T-cell (primary cell): ENCODE results near the gene BCL2. TPM values are rescaled to one million over a fixed set of nuclear protein-coding genes. Genes with fewer than 3 reads are reported as not detected.

ENCODE experiments used
- ATAC-seq, 4 experiments: fragments of 200-7000 bp in 3 of 4; fragments of 150-1000 bp in 1 of 4; cut with Tn5 transposase; replicated peaks in 1 of 4; 1 replicate in 3 of 4; 2 replicates in 1 of 4; pipeline ENCODE4 v1.10.0; 2021; ENCODE audit warnings: moderate library complexity in 3 of 4, mild to moderate bottlenecking in 2 of 4, moderate number of reproducible peaks in 1 of 4
- CTCF ChIA-PET, 2 donors: fragments of 300-600 bp; sonication (Branson Sonifier 250); formaldehyde crosslinking; loops; one replicate each; lab custom pipeline; 2022; ENCODE audit warnings: antibody characterized with exemption in 2 of 2; lab: Charles Lee
- POLR2A ChIA-PET, 2 donors: fragments of 300-600 bp; sonication (Branson Sonifier 250); formaldehyde crosslinking; loops; one replicate each; lab custom pipeline; 2022; ENCODE audit warnings: antibody characterized with exemption in 2 of 2; lab: Charles Lee
- DNase-seq, 35 experiments: peaks; one replicate each; pipeline versions ENCODE4 v3.0.0 to v3.0.0-alpha.2; 2013 to 2023
- H3K27ac ChIP-seq: one replicate; pipeline ENCODE4 v1.5.1; 2013; ENCODE audit warnings: low read length
- H3K27me3 ChIP-seq, 2 experiments: replicated peaks in 1 of 2; 1 replicate in 1 of 2; 2 replicates in 1 of 2; pipeline versions ENCODE4 v1.6.1 to v1.7.0; 2013; ENCODE audit warnings: low read length in 1 of 2, mixed read lengths in 1 of 2; ENCODE audit not compliant: control insufficient read depth in 2 of 2, insufficient read depth in 2 of 2; ENCODE audit errors: extremely low read depth in 1 of 2
- H3K36me3 ChIP-seq, 2 donors: 1 replicate in 1 of 2; 2 replicates in 1 of 2; pipeline versions ENCODE4 v1.6.1 to v1.7.0; 2013; ENCODE audit warnings: low read length in 1 of 2; ENCODE audit not compliant: control insufficient read depth in 2 of 2, insufficient read depth in 1 of 2; ENCODE audit errors: extremely low read depth in 1 of 2
- H3K4me1 ChIP-seq, 2 experiments: 1 replicate in 1 of 2; 2 replicates in 1 of 2; pipeline versions ENCODE4 v1.6.1 to v1.7.0; 2013; ENCODE audit warnings: low read length in 2 of 2, mixed read lengths in 1 of 2; ENCODE audit not compliant: insufficient read depth in 2 of 2, control insufficient read depth in 1 of 2; ENCODE audit errors: extremely low read depth in 1 of 2
- H3K4me3 ChIP-seq, 2 donors: 1 replicate in 1 of 2; 2 replicates in 1 of 2; pipeline versions ENCODE4 v1.5.1 to v1.7.0; 2013; ENCODE audit warnings: mild to moderate bottlenecking in 2 of 2, low read length in 1 of 2, moderate library complexity in 1 of 2; ENCODE audit not compliant: control insufficient read depth in 1 of 2; ENCODE audit errors: extremely low read depth in 1 of 2
- H3K9me3 ChIP-seq: 2 replicates; pipeline ENCODE4 v1.7.0; 2013
- H3K27ac Mint-ChIP-seq, 2 donors: one replicate each; pipeline ENCODE4 v1.8.0; 2020 to 2021; ENCODE audit warnings: mild to moderate bottlenecking in 2 of 2, mixed read lengths in 2 of 2
- H3K27me3 Mint-ChIP-seq, 2 donors: one replicate each; pipeline ENCODE4 v1.8.0; 2021 to 2022; ENCODE audit warnings: mixed read lengths in 2 of 2
- H3K36me3 Mint-ChIP-seq: one replicate; pipeline ENCODE4 v1.8.0; 2021; ENCODE audit warnings: mixed read lengths
- H3K4me1 Mint-ChIP-seq, 3 donors: one replicate each; pipeline ENCODE4 v1.8.0; 2020 to 2022; ENCODE audit warnings: mixed read lengths in 3 of 3, mild to moderate bottlenecking in 1 of 3
- H3K4me3 Mint-ChIP-seq, 3 donors: one replicate each; pipeline ENCODE4 v1.8.0; 2020 to 2022; ENCODE audit warnings: mild to moderate bottlenecking in 3 of 3, mixed read lengths in 3 of 3, moderate library complexity in 3 of 3
- H3K9me3 Mint-ChIP-seq, 3 donors: one replicate each; pipeline ENCODE4 v1.8.0; 2020 to 2022; ENCODE audit warnings: mixed read lengths in 3 of 3
- WGBS: methylation state at CpG from one replicate; pipeline ENCODE4 v1.1.5; 2013; ENCODE audit warnings: missing lambda C conversion rate; ENCODE audit not compliant: insufficient coverage; 5-methylcytosine and 5-hydroxymethylcytosine counted together
- total RNA-seq, 35 experiments: library from RNA in 6 of 35; stranded (reverse) in 6 of 35; fragments of 120-200 nt in 1 of 35; gene quantifications; one replicate each; pipeline versions ENCODE4 v1.2.1 to v1.2.4 and lab custom pipeline; 2013 to 2026

Gene BCL2
- total RNA-seq, 5 donors from 2014 or later (not counting 1 experiment from before 2014, with no cell fraction given) = 113 to 201 (median 123) TPM

GRCh38 chr18:63177259-63177658, 142.3 kb downstream of the BCL2 start:
- Histone ChIP-seq H3K9me3 (no peaks in the 10 kb centered on the region), H3K27me3 (no peaks in the 10 kb centered on the region), H3K36me3 (peaks cover 3 to 6% of the 10 kb centered on the region in 2 donors), H3K4me1 (peaks cover 0 to 5% of the 10 kb centered on the region in 2 experiments), H3K4me3 (no peak overlapping the region), H3K27ac (no peak overlapping the region)
- 95% methylated on average over 4 of the region's 6 CpGs for WGBS
- POLR2A ChIA-PET = no interaction called here
- Mint-ChIP-seq H3K4me1 (peaks cover 56 to 80% (median 69%) of the 10 kb centered on the region in 3 donors), H3K4me3 (no peak overlapping the region), H3K27me3 (no peaks in the 10 kb centered on the region), H3K36me3 (peaks cover 23% of the 10 kb centered on the region), H3K9me3 (no peaks in the 10 kb centered on the region), H3K27ac (peak overlapping the region; percentile 45 to 69)
- ATAC-seq (no peak), DNase-seq (no peak)
- CTCF ChIA-PET = no interaction called here

- H3K4me3 Mint-ChIP-seq = no peak overlapping the region
- peak in 1 of 4 experiments; percentile 47 for ATAC-seq
- peaks cover 27% of the 10 kb centered on the region for H3K36me3 Mint-ChIP-seq
- DNase-seq = no peak
- WGBS = no CpG with 5 or more reads among the region's 2 CpGs
- H3K27me3 ChIP-seq = no peaks in the 10 kb centered on the region
- peaks cover 5 to 6% of the 10 kb centered on the region in 2 donors for H3K36me3 ChIP-seq
- no peak overlapping the region for H3K4me3 ChIP-seq
- H3K4me1 ChIP-seq = no peaks in the 10 kb centered on the region
- ChIA-PET CTCF (interaction anchor here in 1 of 2 donors (0.7 kb wide), 1 partner anchor 19 kb away, joined by 3 read pairs; no protein-coding TSS in a partner anchor), POLR2A (interaction anchor here in 1 of 2 donors (0.6 kb wide), 1 partner anchor 326 kb away, joined by 3 read pairs; no protein-coding TSS in a partner anchor)
- H3K27me3 Mint-ChIP-seq = no peaks in the 10 kb centered on the region
- no peak overlapping the region for H3K27ac ChIP-seq
- H3K9me3 ChIP-seq = no peaks in the 10 kb centered on the region
- H3K4me1 Mint-ChIP-seq = peaks cover 55 to 77% (median 65%) of the 10 kb centered on the region in 3 donors
- H3K27ac Mint-ChIP-seq = peak overlapping the region; percentile 75 to 82
- H3K9me3 Mint-ChIP-seq = no peaks in the 10 kb centered on the region
Observed at GRCh38 chr18:63175264-63175663, 144.3 kb downstream of the BCL2 start.

GRCh38 chr18:63173983-63174382, 145.6 kb downstream of the BCL2 start:
- CTCF ChIA-PET = interaction anchor here (0.8 to 1.3 kb wide), 3 partner anchors 12 to 21 kb away, joined by 3 read pairs; no protein-coding TSS in a partner anchor
- POLR2A ChIA-PET = interaction anchor here in 1 of 2 donors (0.5 kb wide), 1 partner anchor 34 kb away, joined by 11 read pairs; no protein-coding TSS in a partner anchor

DNA sequence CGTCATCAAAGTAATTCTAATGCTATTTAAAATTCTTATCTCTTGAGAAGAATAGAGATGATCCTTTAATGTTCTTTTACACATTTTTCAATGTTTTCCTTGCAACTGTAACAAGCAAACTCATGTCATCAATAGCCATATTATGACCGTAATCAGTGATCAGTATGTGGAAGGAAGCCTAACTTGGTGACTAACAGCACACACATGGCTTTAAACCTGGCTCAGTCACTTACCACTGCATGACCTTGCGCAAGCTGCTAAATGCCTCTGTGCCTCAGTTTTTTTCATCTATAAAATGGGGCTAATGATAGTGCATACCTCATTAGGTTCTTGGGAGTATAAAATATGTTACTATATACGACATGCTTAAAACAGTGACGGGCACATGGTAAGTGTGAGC, 149.7 kb downstream of the BCL2 start:
- no peak for ATAC-seq
- WGBS = 100% methylated on average over 1 of the region's 5 CpGs
- Histone ChIP-seq H3K27me3 (no peaks in the 10 kb centered on the region), H3K4me1 (no peaks in the 10 kb centered on the region), H3K4me3 (no peak overlapping the region), H3K36me3 (peaks cover 0 to 6% of the 10 kb centered on the region in 2 donors), H3K9me3 (no peaks in the 10 kb centered on the region), H3K27ac (no peak overlapping the region)
- H3K4me3 Mint-ChIP-seq = no peak overlapping the region
- H3K27me3 Mint-ChIP-seq = no peaks in the 10 kb centered on the region
- peaks cover 28% of the 10 kb centered on the region for H3K36me3 Mint-ChIP-seq
- ChIA-PET POLR2A (no interaction called here), CTCF (interaction anchor here in 1 of 2 donors (0.6 kb wide), 1 partner anchor 64 kb away, joined by 3 read pairs; no protein-coding TSS in a partner anchor)
- H3K9me3 Mint-ChIP-seq = no peaks in the 10 kb centered on the region
- no peak for DNase-seq
- H3K4me1 Mint-ChIP-seq = peaks cover 53 to 76% (median 62%) of the 10 kb centered on the region in 3 donors
- peak overlapping the region; percentile 44 to 80 for H3K27ac Mint-ChIP-seq

More at GRCh38 chr18:63173983-63174382, 145.6 kb downstream of the BCL2 start:
- Mint-ChIP-seq H3K27me3 (no peaks in the 10 kb centered on the region), H3K36me3 (peaks cover 23% of the 10 kb centered on the region), H3K27ac (peak overlapping the region; percentile 73 to 75), H3K9me3 (no peaks in the 10 kb centered on the region), H3K4me3 (no peak overlapping the region), H3K4me1 (peaks cover 55 to 72% (median 64%) of the 10 kb centered on the region in 3 donors)
- no peak for DNase-seq
- H3K27me3 ChIP-seq = no peaks in the 10 kb centered on the region
- no CpG with 5 or more reads among the region's 2 CpGs for WGBS
- peaks cover 5 to 6% of the 10 kb centered on the region in 2 donors for H3K36me3 ChIP-seq
- no peak overlapping the region for H3K27ac ChIP-seq
- no peaks in the 10 kb centered on the region for H3K4me1 ChIP-seq
- H3K9me3 ChIP-seq = no peaks in the 10 kb centered on the region
- ATAC-seq = no peak
- H3K4me3 ChIP-seq = no peak overlapping the region

DNA sequence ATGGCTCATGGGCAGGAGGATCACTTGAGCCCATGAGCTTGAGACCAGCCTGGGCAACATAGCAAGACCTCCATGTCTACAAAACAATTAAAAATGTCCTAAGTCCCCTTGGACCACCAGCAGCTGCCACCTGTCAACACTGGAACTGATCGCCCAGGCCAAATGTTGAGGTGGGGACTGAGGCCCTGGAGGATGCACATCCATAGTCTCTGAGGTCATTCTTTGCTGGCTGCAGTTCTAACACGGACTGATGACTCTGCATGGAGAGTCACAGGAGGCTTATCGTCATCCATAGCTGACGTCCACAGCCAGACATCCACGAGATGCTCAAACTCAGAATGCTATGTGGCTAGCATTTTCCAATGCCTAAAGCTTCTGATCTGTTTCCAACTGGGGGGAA, 151.3 kb downstream of the BCL2 start:
- ATAC-seq (no peak), DNase-seq (no peak)
- no peak overlapping the region for H3K4me3 ChIP-seq
- Mint-ChIP-seq H3K9me3 (no peaks in the 10 kb centered on the region), H3K36me3 (peaks cover 37% of the 10 kb centered on the region), H3K4me1 (peaks cover 54 to 78% (median 75%) of the 10 kb centered on the region in 3 donors), H3K27ac (peak overlapping the region; percentile 72 to 73), H3K4me3 (no peak overlapping the region), H3K27me3 (no peaks in the 10 kb centered on the region)
- no peaks in the 10 kb centered on the region for H3K9me3 ChIP-seq
- WGBS = 87% methylated on average over 5 of the region's 5 CpGs
- no peak overlapping the region for H3K27ac ChIP-seq
- ChIA-PET CTCF (interaction anchor here in 1 of 2 donors (0.6 kb wide), 1 partner anchor 42 kb away, joined by 4 read pairs; no protein-coding TSS in a partner anchor), POLR2A (interaction anchor here in 1 of 2 donors (0.5 to 1.0 kb wide), 2 partner anchors 16 to 83 kb away, joined by 3 to 8 read pairs; no protein-coding TSS in a partner anchor)
- H3K36me3 ChIP-seq = peaks cover 0 to 6% of the 10 kb centered on the region in 2 donors
- no peaks in the 10 kb centered on the region for H3K27me3 ChIP-seq
- peaks cover 0 to 3% of the 10 kb centered on the region in 2 experiments for H3K4me1 ChIP-seq

GRCh38 chr18:63166142-63166541, 153.4 kb downstream of the BCL2 start:
- H3K27me3 ChIP-seq = no peaks in the 10 kb centered on the region
- ATAC-seq = no peak
- H3K27ac ChIP-seq = no peak overlapping the region
- H3K4me1 ChIP-seq = peaks cover 8 to 22% of the 10 kb centered on the region in 2 experiments
- no peaks in the 10 kb centered on the region for H3K27me3 Mint-ChIP-seq
- CTCF ChIA-PET = interaction anchor here in 1 of 2 donors (0.9 kb wide), 1 partner anchor 229 kb away, joined by 3 read pairs; no protein-coding TSS in a partner anchor
- peaks cover 33% of the 10 kb centered on the region for H3K36me3 Mint-ChIP-seq
- peaks cover 0 to 6% of the 10 kb centered on the region in 2 donors for H3K36me3 ChIP-seq
- over 99% methylated on average over 10 of the region's 12 CpGs for WGBS
- no peaks in the 10 kb centered on the region for H3K9me3 ChIP-seq
- H3K27ac Mint-ChIP-seq = peak overlapping the region; percentile 82 to 86
- no peak overlapping the region for H3K4me3 Mint-ChIP-seq
- H3K4me3 ChIP-seq = no peak overlapping the region
- no peaks in the 10 kb centered on the region for H3K9me3 Mint-ChIP-seq
- POLR2A ChIA-PET = no interaction called here
- no peak for DNase-seq
- H3K4me1 Mint-ChIP-seq = peaks cover 62 to 83% (median 82%) of the 10 kb centered on the region in 3 donors
